A204.1 (cell line): ENCODE data around the gene EYA2.
"Not testable (repeated sequence)": the region's sequence is repeated elsewhere in the genome, so short reads cannot be mapped to it uniquely, and the experiment has no call there.

Experiments used
- FAIRE-seq: peaks from 2 replicates; lab custom pipeline; 2012; peaks lifted over from hg19 to GRCh38; lab: Jason Lieb, UNC

EYA2 gene

DNA sequence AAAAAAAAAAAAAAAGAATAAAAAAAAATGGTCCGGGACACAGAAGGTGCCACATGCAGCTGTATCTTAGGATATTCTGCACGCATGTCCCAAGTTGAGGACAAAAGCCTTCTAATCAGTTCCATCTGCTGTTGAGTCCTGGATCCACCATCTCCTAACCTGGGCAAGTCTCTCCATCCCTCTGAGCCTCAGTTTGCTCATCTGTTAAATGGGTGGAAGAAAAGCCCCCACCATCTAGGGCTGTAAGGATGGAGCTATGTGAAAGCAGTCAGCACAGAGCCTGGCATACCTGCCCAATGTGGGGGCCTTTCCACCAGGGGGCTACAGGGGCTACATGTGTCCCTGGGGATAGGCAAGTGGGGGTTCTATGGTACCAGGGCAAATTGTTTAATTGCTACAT, 253.4 kb downstream of the EYA2 start:
- no peak for FAIRE-seq

DNA sequence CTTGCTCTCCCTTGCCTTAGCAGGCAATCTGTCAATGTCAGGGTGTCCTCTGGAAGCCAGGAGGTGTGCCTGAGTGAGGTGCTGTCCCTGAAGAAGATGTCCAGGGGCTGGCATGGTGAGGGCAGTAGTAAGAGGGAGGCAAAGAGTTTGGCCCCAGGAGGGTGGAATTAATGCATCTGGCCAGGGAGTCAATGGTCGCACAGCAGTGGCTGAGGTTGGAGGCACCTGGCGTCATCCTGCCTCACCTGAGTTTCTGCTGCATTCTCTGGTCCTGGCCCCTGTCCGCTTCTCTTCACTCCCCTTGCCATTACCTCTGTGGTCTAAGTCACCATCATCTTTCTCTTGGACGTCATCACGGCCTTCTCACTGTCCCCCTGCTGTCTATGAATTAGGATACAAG, 255.3 kb downstream of the EYA2 start:
- FAIRE-seq, result no peak

DNA sequence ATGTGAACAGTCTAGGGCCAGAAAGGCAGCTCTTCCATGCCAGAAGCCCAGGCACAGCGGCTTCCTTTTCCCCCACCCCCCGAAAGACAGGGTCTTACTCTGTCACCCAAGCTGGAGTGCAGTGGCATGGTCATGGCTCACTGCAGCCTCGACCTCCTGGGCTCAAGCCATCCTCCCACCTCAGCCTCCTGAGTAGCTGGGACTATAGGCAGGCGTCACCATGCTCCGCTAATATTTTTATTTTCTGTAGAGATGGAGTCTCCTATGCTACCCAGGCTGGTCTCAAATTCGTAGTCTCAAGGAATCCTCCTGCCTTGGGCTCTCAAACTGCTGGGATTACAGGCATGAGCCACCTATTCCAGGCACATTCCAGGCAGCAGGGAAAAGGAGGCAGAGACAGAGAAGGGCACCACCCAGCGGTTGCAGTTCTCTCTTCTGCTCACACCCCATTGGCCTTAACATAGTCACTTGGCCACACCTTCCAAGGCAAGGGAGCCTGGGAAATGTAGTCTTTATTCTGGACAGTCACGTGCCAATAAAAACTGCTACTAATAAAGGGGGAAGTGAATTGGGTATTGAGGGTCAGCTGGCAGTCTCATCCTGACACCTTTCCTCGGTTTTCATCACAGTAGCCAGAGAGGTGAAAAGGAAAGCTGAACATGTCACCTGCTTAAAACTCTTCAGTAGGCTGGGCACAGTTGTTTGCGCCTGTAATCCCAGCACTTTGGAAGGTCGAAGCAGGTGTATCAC, 255.9 kb downstream of the EYA2 start:
- no peak for FAIRE-seq

DNA sequence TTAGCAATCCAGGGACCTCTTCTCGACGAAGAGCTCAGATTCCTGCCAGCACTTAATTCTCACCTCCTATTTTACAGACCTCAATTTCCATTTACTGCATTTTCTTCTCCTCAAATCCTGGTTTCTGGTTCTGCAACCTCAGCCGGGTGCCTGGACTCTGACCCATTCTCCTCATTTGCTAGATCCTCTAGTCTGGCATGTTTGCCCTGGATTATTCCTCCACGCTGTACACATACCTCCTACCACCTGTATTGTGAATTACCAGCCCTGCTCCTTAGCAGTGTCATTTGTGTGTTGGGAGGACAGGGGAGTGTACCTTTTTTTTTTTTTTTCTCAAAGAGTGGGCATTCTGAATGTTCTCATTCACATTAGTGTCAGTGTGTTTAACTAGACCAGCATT, 257.4 kb downstream of the EYA2 start:
- FAIRE-seq, result no peak

DNA sequence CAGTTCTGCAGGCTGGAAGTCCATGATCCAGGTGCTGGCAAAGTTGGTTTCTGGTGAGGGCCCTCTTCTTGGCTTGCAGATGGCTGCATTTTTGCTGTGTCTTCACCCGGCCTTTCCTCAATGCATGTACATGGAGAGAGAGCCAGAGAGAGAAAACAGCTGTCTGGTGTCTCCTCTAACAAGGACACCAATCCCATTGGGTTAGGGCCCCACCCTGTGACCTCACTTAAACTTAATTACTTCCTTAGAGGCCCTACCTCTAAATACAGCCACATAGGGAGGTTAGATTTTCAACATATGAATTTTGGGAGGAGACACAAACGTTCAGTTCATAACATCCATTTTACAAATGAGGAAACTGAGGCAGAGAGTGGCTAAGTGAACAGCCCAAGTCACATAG, 259.4 kb downstream of the EYA2 start:
- no peak for FAIRE-seq

DNA sequence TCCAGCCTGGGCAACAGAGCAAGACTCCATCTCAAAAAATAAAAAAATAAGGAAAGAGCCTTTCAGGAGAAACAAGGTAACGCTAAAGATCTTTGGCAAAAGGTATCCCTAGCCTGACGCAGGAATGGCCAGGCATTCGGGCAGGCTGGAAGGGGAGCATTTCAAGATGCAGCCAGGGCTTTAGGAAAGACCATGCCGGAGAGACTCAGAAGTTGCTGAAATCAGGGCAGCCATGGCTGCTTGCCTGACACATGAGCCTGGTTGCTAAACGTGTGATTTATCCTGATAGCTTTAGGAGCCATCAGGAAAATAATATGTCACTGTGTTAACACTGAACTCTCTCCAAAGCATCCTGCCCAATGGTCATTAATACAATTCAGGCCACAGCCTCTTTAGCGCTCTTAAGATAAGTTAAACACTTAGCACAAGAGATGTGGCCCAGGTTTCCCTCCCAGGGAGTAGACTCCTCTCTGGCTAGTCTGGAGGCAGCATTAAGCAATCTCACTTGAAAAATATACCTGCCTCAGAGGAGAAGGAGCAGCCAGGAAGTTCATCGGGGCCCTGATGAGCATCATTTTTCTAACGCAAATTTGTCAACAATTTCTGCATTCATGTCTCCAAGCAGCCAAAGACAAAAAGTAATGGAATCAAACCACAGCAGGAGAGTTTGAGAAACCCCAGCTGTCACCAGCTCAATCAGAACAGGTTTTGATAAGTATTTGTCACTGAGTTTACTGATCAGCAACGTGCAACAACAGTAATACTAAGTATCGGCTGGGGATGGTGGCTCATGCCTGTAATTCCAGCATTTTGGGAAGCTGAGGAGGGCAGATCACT, 261.9 kb downstream of the EYA2 start:
- no peak for FAIRE-seq

DNA sequence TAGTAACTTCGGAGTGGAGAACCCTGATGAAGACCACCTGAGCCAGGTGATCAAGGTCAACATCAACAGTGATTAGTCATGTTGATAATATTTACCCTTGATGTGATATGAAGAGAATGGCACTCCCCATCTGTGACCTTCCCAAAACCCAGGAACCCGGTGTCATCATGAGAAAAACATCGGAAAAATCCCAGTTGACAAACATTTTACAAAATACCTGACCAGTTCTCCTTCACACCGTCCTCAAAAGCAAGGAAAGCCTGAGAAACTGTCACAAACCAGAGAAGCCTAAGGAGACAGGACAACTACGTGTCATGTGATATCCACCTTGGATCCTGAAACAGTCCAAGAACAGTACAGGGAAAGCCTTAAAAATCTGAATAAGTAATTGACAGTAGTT, 264.5 kb downstream of the EYA2 start:
- FAIRE-seq, result no peak

DNA sequence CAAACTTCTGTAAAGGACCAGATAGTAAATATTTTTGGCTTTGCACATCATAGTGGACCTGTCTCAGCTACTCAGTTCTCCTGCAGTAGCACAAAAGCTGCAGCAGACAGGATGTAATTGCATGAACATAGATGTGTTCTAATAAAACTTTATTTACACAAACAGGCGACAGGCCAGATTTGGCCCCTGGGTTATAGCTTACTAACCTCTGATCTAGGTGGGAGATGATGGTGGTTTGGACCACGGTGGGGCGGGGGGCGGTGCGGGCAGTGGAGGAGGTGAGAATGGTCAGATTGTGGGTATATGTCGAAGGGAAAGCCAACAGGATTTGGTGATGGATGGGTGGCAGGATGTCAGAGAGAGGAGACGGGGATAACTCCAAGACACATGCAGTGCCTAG, 265.6 kb downstream of the EYA2 start:
- no peak for FAIRE-seq

DNA sequence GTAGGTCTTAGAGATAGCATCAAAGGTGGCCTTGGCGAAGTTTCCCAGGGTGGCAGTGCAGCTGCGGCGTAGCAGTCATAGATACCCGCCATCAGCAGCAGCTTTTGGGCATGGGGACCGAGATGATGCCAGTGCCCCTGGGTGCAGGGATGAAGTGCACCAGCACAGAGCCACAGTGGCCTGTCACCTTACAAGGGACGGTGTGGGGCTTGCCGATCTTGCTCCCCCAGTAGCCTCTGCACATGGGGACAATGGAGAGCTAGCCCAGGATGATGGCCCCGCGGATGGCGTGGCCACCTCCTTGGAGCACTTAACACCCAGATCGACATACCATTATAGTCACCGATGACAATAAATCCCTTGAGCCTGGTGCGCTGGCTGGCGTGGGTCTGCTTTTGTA, 266.3 kb downstream of the EYA2 start:
- no peak for FAIRE-seq

DNA sequence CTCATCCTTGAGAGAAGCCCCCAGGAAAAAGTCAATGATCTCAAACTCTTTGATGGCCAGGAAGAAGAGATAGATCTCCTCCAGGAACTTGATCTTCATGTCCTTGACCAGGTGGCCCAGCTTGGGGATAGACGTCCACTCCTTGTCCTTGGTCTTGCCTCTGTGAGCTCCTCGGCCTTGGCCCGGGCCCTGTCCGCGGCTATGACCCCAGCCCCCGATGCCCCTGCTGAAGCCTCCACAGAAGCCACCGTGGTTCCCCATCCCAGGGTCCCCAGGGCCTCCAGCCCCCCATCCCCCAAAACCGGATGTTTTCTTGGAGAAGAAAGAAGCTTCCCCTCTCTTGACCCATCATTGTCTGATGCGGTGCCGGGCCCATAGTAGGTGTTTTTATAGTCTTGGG, 266.8 kb downstream of the EYA2 start:
- no peak for FAIRE-seq

DNA sequence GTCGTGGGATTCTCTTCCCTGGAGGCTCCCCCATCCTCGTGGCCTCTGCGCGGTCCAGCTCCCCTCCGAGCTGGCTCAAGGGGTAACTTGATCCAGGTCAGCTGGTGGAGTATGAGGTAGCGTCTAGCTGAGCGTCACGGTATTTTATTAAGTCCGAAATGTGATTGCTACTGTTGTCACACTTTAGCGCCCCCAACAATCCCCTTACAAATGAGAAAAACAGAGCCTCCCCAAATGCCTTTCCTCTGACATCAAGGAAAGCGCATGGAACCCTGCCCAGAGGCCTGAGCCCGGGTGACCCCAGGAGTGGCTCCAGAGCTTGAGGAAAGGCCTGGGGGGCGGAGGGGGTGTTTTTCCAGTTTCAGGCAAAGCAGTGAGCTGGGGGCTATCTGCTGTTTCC, 269.5 kb downstream of the EYA2 start:
- no peak for FAIRE-seq

DNA sequence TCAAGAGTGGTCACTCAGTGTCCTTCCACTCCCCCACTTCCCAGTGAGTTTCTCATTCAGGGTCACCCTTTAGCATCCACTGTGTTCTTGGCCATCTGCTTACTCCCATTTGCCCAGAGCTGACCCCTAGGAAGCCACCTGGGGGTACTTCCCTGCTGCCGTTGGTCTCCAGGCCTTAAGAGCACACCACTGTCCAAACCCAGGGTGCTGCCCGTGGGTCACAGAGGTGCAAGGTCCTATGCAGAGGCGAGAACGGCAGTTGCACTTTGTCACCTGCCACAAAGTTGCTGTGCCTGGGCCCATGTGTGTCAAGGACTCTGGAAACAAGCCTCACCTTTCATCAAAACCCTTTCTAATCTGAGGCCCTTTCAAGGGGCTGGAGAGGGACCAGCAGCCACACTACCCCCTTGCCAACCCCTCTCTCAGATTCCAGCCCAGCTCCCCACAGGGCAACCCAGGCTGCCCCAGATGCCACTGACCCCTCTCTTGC, 270.8 kb downstream of the EYA2 start:
- FAIRE-seq, result no peak

DNA sequence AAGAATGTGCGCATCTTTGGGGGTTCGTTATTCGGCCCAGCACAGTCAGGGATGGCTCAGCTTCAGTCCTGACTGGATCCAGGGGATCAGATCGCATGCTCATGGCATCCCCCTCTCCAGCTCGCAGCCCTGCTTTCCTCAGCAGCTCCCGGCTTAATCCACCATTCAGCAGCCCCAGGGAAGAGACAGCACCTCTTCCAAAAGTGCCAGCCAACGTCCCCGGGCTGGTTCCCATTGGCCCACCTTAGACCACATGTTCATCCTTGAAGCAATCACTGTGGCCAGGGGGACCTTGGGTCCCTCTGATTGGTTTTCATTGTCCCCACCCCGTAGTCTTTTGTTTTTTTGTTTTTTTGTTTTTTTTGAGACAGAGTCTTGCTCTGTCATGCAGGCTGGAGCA, 273.2 kb downstream of the EYA2 start:
- no peak for FAIRE-seq

DNA sequence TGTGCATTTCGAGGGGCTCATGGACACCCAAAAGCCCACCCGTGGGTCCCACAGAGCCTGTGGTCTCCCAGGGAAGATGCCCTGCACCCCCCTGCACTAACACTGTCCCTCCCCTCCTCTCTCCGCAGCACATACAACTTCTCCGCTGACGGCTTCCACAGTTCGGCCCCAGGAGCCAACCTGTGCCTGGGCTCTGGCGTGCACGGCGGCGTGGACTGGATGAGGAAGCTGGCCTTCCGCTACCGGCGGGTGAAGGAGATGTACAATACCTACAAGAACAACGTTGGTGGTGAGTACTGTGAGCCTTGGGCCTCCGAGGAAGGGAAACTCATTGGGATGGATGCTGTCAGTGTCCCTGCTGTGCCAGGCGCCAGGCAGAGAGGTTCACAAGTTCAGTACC, 277.9 kb downstream of the EYA2 start:
- FAIRE-seq, result no peak

DNA sequence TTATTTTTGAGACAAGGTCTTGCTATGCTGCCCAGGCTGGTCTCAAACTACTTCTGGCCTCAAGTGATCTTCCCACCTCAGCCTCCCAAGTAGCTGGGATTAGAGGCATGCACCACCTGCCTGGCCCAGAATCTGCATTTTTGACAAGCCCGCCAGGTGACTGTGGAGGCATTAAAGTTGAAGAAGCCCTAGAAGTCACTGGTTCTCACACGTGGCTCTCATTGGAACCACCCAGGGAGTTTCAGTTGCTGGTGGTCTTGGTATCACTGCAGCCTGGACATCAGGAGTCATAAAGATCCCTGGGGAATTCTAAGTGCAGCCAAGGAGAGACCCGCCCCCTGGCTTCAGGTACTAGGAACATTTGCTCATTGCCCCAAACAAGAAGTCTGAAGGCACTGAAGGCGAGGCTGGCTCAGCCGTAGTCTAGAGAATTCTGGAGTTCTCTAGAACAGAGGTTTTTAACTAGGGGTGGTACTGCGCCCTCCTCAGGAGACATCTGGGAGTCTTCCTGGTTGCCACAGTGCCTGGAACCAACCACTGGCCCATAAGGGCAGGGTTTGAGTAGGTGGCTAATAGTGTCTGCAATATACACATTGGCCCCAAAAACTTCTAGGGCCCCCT, 279.1 kb downstream of the EYA2 start:
- FAIRE-seq, result no peak

DNA sequence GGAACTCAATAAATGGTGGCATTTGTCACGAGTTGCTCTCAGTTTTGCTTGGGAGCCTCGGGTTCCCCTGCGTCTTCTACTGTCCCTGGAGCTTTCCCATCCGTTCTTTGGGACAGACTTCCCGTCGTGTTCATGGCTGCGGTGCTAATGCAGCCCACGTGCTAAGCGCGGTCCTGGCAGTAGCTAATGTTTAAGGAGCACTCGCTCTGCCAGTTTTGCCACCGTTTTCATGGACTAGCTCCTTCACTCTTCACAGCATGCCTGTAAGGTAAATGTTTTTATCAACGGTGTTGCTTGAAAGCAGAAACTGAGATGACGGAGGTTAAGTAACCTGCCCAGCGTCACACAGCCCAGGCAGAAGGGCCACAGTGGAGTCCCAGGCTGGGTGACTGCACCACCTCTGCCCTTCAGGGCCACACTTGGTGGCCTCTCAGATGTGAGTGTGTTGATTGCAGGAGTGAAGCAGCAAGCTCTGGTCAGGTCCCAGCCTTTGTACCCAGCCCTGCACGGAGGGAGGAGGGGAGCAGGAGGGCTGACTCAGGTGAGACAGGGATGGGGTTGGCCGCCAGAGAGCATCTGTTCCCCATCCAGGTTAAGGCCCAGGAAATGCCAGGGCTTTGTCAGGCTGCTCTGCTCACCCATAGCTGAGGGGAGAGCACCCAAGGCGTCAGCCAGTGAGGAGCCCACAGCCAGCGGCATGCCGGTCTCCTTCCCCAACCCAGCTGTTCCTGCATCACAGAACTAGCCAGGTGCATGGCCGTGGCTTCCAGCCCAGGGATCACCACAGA, 280.0 kb downstream of the EYA2 start:
- no peak for FAIRE-seq

DNA sequence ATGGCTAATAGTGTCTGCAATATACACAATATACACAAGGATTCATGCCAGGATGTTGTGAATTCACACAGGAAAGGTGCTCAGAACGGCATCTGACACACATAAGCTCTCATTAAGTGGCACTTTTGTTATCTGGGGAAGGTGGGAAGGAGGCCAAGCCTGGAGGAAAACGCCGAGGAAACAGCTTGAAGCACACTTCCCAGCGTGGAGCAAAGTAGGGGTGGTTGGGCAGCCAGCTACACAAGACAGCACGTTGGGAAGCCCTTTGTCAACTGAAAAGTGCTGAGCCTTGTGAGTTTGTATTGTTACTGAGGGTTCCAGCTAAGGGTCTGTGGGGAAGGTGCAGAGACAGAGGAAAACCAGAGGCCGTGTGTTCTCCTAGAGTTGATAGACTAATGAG, 280.9 kb downstream of the EYA2 start:
- FAIRE-seq, result no peak

DNA sequence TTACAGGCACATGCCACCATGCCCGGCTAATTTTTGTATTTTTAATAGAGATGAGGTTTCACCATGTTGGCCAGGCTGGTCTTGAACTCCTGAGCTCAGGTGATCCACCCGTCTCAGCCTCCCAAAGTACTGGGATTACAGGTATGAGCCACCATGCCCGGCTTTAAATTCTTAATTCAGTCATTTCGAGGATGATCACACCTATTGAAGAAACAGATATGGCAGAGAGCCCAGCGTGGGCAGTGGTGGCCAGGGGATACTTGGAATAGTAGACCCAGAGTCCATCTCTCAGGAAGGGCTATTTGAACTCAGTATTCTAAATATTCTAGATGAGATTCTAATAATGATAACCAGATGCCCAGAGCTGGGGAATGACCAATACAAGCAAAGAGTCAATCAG, 281.6 kb downstream of the EYA2 start:
- not testable (repeated sequence) for FAIRE-seq

DNA sequence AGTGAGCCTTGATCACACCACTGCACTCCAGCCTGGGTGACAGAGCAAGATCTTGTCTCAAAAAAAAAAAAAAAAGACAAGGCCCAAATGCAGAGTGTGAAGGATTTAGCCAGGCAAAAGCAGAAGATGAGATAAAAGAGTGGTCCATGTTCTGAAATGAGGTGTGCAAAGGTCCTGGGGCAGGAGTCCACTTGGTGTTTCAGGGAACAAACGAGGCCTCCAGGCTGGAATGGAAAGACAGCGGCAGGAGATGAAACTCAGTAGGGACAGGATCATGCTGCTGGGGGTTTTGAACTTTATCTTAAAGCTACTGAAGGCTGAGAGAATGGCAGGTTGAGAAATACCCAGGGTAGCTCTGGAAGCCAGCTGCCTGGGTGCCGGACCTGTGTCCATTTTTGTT, 283.6 kb downstream of the EYA2 start:
- FAIRE-seq, result no peak

DNA sequence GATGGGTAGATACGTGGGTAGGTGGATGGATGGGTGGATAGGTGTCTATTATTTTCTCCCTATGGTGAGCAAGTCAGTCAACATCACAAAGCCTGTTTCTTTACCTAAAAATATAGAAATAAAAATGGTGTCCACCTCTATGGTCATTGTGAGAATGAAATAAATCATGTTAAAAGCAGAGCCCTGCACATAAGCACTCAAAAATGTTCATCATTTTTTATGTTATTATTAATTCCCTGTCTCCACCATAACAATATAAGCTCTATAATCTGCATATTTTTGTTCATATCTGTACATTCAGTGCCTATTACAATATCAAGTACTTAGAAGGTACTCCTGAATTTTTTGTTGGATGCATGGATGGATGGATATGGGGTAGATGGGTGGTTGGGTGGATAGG, 284.2 kb downstream of the EYA2 start:
- FAIRE-seq, result no peak

DNA sequence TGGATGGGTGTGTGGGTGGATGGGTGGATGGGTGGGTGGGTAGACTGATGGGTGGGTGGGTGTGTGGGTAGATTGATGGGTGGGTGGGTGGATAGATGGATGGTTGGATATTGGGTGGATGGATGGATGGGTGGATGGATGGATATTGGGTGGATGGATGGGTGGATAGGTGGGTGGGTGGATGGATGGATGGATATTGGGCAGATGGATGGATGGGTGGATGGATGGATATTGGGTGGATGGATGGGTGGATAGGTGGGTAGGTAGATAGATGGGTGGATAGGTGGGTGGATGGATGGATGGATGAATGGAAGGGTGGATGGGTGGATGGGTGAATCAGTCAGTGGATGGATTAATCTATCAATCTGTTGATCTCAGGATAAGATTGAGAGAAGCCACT, 284.6 kb downstream of the EYA2 start:
- FAIRE-seq, result no peak

DNA sequence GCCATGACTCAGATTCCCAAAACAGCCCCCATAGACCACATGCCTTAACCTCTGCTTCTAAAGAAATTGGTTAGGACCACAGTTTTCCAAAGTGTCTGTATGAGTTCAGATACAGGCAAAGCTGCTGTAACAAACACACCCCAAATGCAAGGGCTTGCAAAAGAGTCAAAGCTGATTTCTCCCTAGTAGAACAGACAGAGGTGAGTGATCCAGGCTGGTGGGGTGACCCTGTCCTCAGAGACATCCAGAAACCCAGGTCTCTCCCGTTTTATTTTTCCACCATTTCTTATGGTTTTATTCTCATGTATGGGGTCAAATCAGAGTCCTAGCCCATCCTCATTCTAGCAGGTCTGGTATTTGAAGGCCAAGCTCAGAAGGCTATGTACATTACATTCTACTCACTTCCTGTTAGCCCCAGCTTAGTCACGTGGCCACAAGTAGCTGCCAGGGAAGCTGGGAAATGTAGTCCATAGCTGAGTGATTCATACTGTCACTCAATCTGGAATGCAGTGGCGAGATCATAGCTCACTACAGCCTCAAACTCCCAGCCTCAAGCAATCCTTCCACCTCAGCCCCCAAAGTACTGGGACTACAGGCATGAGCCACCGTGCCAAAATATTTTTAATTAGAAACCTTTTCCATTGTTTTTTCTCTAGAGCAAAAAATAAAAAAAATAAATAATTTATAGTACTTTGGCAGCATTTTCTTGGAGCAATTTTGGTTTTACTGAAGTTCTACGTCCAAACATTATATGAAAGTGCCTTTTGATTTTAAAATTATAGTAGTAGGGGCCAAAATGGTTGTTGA, 286.6 kb downstream of the EYA2 start:
- FAIRE-seq, result no peak
